ENCODE results near the gene SEL1L2. TPM values are rescaled to one million over a fixed set of nuclear protein-coding genes. Genes with fewer than 3 reads are reported as not detected.

Gene SEL1L2
- polyA plus RNA-seq (2011; rRNA removed) (0.38 and 0.86 TPM in 2 replicates), polyA minus RNA-seq (2011; rRNA and poly(A)+ RNA removed) (0.71 TPM in 1 of 2 replicates, not detected in the other)

GRCh38 chr20:13990465-13990864 is at the start of gene SEL1L2:
Gene SEL1L2, minus strand, starts transcription at chr20:13990614. Its CDS starts 80 bp downstream, at chr20:13990534.
- POLR2A ChIA-PET = no interaction called here
- Histone ChIP-seq H3K27me3 (ENCODE audit: control insufficient read depth, insufficient read depth, low read length) (no peaks in the 10 kb centered on the region), H3K36me3 (ENCODE audit: control insufficient read depth, insufficient read depth, low read length) (no peaks in the 10 kb centered on the region), H3K4me3 (ENCODE audit: low read depth, low read length) (no peak within 1 kb of the TSS)
- TF ChIP-seq, protein P1, sequence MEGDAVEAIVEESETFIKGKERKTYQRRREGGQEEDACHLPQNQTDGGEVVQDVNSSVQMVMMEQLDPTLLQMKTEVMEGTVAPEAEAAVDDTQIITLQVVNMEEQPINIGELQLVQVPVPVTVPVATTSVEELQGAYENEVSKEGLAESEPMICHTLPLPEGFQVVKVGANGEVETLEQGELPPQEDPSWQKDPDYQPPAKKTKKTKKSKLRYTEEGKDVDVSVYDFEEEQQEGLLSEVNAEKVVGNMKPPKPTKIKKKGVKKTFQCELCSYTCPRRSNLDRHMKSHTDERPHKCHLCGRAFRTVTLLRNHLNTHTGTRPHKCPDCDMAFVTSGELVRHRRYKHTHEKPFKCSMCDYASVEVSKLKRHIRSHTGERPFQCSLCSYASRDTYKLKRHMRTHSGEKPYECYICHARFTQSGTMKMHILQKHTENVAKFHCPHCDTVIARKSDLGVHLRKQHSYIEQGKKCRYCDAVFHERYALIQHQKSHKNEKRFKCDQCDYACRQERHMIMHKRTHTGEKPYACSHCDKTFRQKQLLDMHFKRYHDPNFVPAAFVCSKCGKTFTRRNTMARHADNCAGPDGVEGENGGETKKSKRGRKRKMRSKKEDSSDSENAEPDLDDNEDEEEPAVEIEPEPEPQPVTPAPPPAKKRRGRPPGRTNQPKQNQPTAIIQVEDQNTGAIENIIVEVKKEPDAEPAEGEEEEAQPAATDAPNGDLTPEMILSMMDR (IDR thresholded peaks at IDR 0.05; ENCODE audit: insufficient read depth, low read depth, low read length) = no peak
- CTCF ChIA-PET = interaction anchor here (1.2 kb wide), 1 partner anchor 28 kb away, joined by 3 read pairs; no protein-coding TSS in a partner anchor
- DNase-seq (ENCODE audit: low read depth) = no peak

GRCh38 chr20:14036567-14036966 is 46.2 kb upstream of the SEL1L2 start:
- no peaks in the 10 kb centered on the region for H3K27me3 ChIP-seq (ENCODE audit: control insufficient read depth, insufficient read depth, low read length)
- no peak overlapping the region for H3K4me3 ChIP-seq (ENCODE audit: low read depth, low read length)
- ChIA-PET POLR2A (no interaction called here), CTCF (no interaction called here)
- DNase-seq (ENCODE audit: low read depth) = no peak
- no peaks in the 10 kb centered on the region for H3K36me3 ChIP-seq (ENCODE audit: control insufficient read depth, insufficient read depth, low read length)
- TF ChIP-seq, protein P1 (IDR thresholded peaks at IDR 0.05; ENCODE audit: insufficient read depth, low read depth, low read length) = no peak

DNA sequence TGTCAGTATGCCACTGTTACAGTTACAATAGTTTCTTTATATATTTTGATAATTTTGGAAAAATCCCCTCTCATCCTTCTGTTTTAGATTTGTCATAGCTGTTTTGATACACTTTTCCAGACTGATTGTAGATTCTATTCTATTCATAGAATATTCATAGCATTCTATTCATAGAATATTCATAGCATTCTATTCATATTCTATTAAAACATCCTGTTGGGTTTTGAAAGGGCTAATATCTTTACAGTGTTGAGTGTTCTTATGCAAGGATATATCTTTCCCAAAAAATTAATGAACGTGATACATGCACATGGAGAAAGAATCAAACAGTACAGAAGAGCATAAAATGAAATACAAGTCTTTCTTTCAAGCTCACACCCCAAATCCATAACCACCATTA is 42.9 kb upstream of the SEL1L2 start:
- TF ChIP-seq, protein P1 (IDR thresholded peaks at IDR 0.05; ENCODE audit: insufficient read depth, low read depth, low read length) = no peak
- DNase-seq (ENCODE audit: low read depth) = no peak
- Histone ChIP-seq H3K36me3 (ENCODE audit: control insufficient read depth, insufficient read depth, low read length) (no peaks in the 10 kb centered on the region), H3K4me3 (ENCODE audit: low read depth, low read length) (no peak overlapping the region), H3K27me3 (ENCODE audit: control insufficient read depth, insufficient read depth, low read length) (no peaks in the 10 kb centered on the region)
- POLR2A ChIA-PET = no interaction called here
- CTCF ChIA-PET = no interaction called here

DNA sequence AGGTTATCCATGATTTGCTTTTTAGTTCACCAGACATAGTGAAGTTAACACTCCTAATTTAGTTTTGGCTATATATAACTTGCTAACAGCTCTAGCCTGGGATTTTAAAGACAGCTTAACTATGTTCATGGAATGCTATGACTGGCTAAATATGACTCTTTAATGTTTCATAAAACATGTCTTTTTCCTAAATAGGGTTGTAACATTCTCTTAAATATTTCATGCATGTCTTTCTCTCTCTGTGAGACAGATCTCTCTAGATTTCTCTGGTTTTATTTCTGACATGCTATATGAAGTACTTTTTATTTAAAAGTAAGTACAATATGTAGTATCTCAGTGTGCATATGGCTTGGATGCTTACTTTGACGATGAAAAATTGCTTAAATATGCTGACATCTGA is 40.6 kb upstream of the SEL1L2 start:
- POLR2A ChIA-PET = interaction anchor here (0.6 kb wide), 1 partner anchor 232 kb away, joined by 10 read pairs; no protein-coding TSS in a partner anchor
- CTCF ChIA-PET = no interaction called here

DNA sequence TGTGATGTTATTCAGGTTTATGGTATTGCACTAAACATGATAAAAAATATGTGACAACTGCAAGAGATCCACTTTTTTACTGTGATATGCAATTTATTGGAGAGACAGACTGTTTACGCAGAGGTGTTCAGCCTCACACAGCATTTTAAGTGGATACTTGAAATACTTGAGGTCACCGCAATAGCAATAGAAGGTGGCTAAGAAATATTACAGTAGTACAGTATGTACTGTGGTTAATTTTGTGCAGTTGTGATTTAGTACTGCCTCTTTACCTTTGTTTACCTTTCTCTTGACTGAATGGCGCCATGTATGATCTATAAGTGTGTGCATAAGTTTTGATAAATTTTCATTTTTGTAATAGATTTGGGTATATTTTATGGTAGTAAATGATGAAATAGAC is 22.3 kb upstream of the SEL1L2 start:
- Histone ChIP-seq H3K27me3 (ENCODE audit: control insufficient read depth, insufficient read depth, low read length) (no peaks in the 10 kb centered on the region), H3K36me3 (ENCODE audit: control insufficient read depth, insufficient read depth, low read length) (no peaks in the 10 kb centered on the region), H3K4me3 (ENCODE audit: low read depth, low read length) (no peak overlapping the region)
- TF ChIP-seq, protein P1 (IDR thresholded peaks at IDR 0.05; ENCODE audit: insufficient read depth, low read depth, low read length) = no peak
- ChIA-PET POLR2A (no interaction called here), CTCF (no interaction called here)
- no peak for DNase-seq (ENCODE audit: low read depth)

More for the DNA sequence above, 40.6 kb upstream of the SEL1L2 start:
- Histone ChIP-seq H3K36me3 (ENCODE audit: control insufficient read depth, insufficient read depth, low read length) (no peaks in the 10 kb centered on the region), H3K27me3 (ENCODE audit: control insufficient read depth, insufficient read depth, low read length) (no peaks in the 10 kb centered on the region), H3K4me3 (ENCODE audit: low read depth, low read length) (no peak overlapping the region)
- TF ChIP-seq, protein P1 (IDR thresholded peaks at IDR 0.05; ENCODE audit: insufficient read depth, low read depth, low read length) = no peak
- no peak for DNase-seq (ENCODE audit: low read depth)
